WI38 (cell line): Measurements from ENCODE around the gene DRC1.

ENCODE experiments used
- H3K4me3 ChIP-seq: 2 replicates; pipeline ENCODE4 v1.5.1; 2011; ENCODE audit warnings: low read depth, mild to moderate bottlenecking, control low read depth, low read length
- CTCF ChIP-seq: IDR thresholded peaks from 2 replicates; pipeline ENCODE4 v1.5.1; 2012; ENCODE audit warnings: low read depth, mild to moderate bottlenecking, control low read depth, low read length

Gene DRC1

GRCh38 chr2:26473796-26474195 lies 72.1 kb downstream of the DRC1 start:
- no peak overlapping the region for H3K4me3 ChIP-seq
- TF ChIP-seq CTCF, result no peak

GRCh38 chr2:26474261-26474785 lies 72.6 kb downstream of the DRC1 start:
- no peak overlapping the region for H3K4me3 ChIP-seq
- no peak for TF ChIP-seq CTCF

DNA sequence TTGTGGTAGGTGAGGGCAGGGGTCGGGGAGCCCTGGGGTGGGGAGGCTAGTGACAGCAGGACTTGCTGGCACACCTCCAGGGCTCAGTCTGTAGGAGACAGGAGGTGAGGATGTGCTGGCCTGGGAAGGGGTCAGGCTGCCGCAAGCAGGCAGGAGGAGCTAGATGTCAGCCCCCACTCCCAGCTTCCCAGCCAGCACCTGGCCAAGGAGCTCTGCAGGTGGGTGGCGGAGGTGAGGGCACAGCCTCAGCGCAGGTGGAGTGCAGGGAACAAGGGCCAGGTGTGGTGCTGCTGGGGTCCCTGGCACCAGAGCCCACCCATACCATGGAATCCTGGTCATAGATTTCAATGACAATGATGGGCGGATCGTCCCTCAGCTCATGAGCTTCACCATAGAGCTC lies 73.3 kb downstream of the DRC1 start:
- H3K4me3 ChIP-seq, result no peak overlapping the region
- no peak for TF ChIP-seq CTCF

DNA sequence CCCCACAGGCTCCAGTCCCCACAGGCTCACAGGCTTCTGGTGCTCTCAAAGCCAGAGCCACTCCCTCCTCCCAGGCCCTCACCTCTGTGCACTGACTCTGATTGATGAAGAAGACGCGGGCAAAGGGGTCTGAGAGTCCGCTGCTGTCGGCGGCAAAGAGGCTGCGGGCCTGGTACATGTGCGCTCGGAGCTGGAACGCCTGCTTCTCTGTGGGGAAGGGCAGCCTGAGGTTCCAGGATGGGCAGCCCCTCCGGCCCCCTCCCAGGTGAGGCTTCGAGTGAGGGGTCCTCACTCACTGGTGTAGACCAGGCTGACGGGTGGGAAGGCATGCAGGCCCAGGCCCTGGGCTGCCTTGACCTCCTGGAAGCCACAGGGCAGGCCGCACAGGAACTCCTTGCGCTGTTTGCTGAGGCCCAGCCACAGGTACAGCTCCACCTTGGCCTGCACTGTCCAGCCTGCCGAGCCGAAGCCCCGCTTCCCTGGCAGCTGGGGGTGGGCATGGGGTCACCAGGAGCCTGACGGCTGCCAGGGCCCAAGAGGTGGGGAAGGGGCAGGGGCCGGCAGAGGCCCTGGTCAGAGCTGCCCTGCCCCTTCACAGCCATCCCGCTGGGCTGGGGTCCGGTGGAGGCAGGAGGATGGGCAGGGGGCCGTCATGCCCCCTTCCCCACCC lies 74.2 kb downstream of the DRC1 start:
- no peak for TF ChIP-seq CTCF

DNA sequence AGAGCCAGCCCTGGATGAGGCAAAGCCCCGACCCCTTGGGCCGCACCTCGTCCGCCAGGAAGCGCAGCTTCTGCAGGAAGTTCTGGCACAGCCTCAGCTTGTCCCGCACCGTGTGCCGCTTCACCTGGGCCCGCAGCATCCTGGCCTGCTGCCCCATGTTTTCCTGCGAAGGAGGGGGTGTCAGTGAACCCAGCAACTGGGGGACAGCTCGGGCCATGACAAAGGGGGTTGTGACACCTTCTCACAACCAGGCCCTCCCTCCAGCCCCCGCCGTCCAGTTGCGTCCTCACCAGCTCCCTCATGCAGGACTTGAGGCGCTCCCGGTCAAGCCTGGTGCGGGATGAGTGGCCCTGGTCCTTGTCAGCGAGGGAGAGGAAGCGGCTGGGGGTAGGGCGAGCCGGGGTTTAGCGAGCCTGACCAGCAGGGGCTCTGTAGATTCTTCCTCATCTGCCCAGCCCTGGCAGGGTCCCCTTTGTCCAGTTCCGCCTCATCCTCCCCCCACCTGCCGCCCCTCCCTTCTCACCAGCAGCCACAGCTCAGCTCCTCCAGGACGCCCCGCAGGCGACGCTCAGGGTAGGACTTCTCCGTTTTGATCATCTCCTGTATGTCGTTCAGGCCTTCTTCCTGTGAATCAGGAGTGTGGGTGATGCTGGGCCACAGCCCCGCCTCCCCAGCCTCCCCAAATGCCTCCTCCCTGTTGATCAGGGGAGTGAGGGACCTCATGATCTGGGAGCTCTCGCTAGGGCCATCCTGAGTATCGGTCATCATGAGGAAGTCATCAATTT lies 75.6 kb downstream of the DRC1 start:
- TF ChIP-seq CTCF, result no peak

More for the DNA sequence above, 74.2 kb downstream of the DRC1 start:
- H3K4me3 ChIP-seq, result no peak overlapping the region

DNA sequence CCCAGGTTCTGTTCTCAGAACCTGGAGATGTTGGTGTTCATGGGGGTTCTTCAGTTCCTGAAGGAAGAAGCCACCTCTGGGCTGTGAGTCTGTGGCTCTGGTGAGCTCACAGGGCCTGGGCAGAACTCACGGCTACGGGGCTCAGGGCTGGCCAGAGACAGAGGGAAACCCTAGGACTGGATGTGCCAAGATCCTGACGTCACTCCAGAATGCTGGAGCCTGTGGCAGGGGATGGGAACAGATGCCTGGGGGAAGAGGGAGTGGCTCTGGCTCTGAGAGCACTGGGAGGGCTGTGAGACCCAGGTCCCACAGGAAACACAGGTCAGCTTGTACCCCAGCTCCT lies 76.2 kb downstream of the DRC1 start, which contains the start of gene OTOF:
Gene OTOF, minus strand, starts transcription at position 214 of the 343 bp plus-strand sequence.
- H3K4me3 ChIP-seq, result no peak within 1 kb of the TSS
- TF ChIP-seq CTCF, result no peak

More for the DNA sequence above, 75.6 kb downstream of the DRC1 start:
- no peak overlapping the region for H3K4me3 ChIP-seq

DNA sequence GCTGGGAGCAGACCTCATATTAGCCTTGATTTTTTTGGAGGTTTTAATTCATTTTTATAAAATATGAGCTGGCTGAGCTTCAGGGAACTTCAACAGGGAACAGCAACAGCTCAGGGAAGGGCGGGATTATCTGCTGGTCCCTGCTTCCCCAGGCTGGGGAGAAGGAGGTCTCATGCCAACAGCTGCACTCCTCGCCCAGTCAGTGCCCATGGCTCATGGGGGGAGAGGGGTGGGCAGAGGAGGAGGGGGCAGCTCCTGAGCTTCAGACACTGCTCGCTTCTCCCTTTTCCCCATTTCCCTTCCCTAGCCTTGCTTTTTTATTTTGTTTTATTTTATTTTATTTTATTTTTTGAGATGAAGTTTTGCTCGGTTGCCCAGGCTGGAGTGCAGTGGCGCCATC lies 76.6 kb downstream of the DRC1 start:
- H3K4me3 ChIP-seq, result no peak overlapping the region
- no peak for TF ChIP-seq CTCF
